Measurements from ENCODE around the gene CTIF. TPM values are rescaled to one million over a fixed set of nuclear protein-coding genes. Genes with fewer than 3 reads are reported as not detected.

The CTIF gene
- total RNA-seq, 2 donors from 2014 or later = 7.9 to 8.2 TPM

DNA sequence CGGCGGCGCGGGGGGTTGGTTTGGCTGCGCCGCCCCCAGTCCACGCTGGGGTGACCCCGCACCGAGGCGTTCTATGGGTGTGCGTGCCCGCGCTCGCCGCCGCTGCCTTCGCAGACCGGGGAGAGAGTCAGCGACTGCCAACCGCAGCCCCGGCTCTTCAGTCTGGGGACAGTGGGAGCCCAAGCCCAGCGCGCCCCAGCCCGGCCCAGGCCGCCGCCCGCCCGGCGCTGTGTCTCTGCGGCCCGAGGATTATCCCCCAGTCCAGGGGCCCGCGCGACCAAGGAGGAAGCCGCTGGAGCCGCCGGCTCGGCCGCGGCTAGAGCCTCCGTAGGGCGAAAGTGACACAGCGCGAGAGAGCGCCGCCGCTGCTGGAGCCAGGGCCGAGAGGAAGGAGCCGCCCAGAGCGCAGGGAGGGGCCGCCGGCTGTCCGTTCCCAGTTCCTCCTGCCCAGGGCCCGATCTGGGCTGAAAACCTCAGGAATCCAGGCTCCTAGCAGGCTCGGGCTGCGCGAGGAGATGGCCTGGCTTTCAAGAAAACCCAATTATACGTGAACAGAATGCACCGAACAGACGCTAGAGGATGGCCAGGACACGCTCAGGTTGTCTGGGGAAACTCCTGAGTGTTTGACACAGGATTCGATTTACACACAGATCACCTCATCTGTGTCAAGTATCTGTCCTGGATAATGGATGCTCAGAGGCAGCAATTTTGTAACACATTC is 2.4 kb downstream of the CTIF start:
- H3K4me3 Mint-ChIP-seq = peak overlapping the region; percentile 80
- H3K27ac Mint-ChIP-seq = no peak overlapping the region
- ATAC-seq (replicated peaks) = peak; percentile 32
- H3K36me3 Mint-ChIP-seq (ENCODE audit: low read depth) = no peaks in the 10 kb centered on the region
- H3K4me1 Mint-ChIP-seq = peaks cover 10% of the 10 kb centered on the region
- peaks cover 3% of the 10 kb centered on the region for H3K27me3 Mint-ChIP-seq
- no peaks in the 10 kb centered on the region for H3K9me3 Mint-ChIP-seq

DNA sequence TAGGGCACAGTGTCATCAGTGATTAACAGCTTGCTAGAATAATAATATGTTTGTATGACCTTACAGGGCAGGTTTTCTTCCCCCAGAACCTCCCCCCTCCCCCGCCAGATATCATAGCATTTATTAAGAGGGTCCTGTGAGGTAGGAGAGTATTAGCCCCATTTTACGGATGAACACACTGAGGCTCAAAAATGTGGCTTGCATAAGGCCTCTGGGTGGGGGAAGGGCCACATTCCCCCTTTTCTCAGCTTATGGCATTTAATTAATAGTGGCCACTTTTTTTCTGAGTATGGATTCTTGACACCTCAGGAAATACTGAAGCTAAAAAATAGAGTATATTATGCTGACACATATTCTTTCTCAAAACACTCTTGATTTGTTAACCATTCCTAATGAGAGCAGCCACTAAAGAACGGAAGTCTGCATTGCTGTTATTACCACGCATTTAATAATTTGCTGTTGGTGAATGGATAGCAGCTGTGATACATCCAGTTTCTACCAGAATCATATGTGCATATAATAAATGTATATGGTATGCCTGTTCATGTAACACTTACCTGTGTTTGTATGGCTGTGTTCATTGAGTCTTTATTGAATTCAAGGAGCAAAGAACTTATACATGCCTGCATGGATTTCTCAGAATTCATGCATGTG is 3.0 kb downstream of the CTIF start:
- ATAC-seq (replicated peaks) = no peak
- peaks cover 3% of the 10 kb centered on the region for H3K27me3 Mint-ChIP-seq
- H3K4me1 Mint-ChIP-seq = peaks cover 10% of the 10 kb centered on the region
- H3K9me3 Mint-ChIP-seq = no peaks in the 10 kb centered on the region
- H3K4me3 Mint-ChIP-seq = peak overlapping the region; percentile 80
- H3K36me3 Mint-ChIP-seq (ENCODE audit: low read depth) = no peaks in the 10 kb centered on the region
- no peak overlapping the region for H3K27ac Mint-ChIP-seq

DNA sequence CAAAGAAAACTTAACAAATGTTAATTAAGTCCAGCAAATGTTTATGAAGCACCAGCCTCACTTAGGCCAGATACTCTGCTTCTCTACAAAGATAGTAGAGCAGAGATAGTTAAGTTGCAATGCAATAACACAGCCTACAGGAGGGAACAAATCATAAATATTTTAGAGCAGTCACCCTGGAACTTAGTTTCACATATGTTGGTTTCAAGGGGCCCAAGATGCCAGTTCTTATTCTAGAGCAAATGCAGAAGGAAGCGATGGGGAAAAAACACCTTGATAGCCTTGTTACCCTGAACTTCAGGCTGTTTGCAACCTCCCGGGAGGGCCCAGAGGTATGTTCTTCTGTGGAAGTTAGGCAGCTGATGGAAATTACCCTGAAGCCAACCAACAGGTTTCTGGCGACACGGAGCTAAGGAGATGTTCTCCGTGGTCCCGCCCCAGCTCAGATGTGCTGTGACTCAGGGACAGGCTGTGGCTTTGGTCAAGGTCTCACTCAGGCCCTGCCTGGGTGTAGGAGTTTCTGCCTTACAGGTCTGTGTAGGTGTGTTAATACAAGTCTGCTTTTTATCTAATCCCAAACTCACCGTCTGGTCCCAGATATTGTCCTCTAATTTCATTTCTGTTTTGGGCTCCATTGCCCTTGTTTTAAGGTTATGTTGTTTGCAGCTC is 3.8 kb downstream of the CTIF start:
- H3K4me1 Mint-ChIP-seq = peaks cover 10% of the 10 kb centered on the region
- H3K4me3 Mint-ChIP-seq = no peak overlapping the region
- peaks cover 3% of the 10 kb centered on the region for H3K27me3 Mint-ChIP-seq
- no peaks in the 10 kb centered on the region for H3K9me3 Mint-ChIP-seq
- no peak overlapping the region for H3K27ac Mint-ChIP-seq
- H3K36me3 Mint-ChIP-seq (ENCODE audit: low read depth) = no peaks in the 10 kb centered on the region
- peak; percentile 33 for ATAC-seq (replicated peaks)

DNA sequence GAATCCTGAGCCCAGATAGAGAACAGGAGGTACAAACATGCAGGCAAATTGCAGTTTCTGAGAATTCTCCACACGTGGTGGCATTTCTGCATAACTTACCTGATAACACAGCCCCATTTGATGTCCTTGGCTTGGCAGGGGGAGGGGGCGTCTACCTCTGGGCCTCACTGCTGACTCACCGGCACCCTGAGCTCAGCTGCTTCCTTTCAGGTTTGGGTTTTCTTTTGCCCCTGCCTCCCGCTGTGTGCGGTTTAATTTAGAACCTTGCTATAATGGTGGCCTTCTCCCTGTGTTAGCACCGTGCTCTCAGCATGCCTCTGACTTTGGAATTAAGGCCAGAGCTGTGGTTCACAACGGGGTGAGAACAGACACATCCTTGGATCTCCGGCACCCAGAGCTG is 4.4 kb downstream of the CTIF start:
- no peak for ATAC-seq (replicated peaks)
- peaks cover 10% of the 10 kb centered on the region for H3K4me1 Mint-ChIP-seq
- peaks cover 3% of the 10 kb centered on the region for H3K27me3 Mint-ChIP-seq
- no peak overlapping the region for H3K27ac Mint-ChIP-seq
- H3K36me3 Mint-ChIP-seq (ENCODE audit: low read depth) = no peaks in the 10 kb centered on the region
- H3K9me3 Mint-ChIP-seq = no peaks in the 10 kb centered on the region
- H3K4me3 Mint-ChIP-seq = no peak overlapping the region

DNA sequence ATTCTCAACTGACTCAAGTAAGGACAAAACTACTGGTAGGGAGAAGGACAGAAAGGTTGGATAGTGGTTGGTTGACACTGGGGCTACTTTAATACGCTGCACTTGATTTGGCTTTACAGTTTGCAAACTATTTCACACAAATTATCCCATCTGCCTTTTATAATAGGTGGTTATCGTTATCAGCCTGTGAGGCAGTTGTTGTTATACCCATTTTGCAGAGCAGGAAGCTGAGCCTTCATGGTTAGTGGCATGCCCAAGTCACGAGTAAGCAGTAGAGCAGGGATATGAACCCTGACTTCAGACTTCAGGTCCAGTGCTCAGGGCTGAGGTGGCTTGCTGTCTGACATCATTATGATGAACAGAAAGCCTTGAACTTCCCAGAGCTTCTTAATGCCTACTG is 5.3 kb downstream of the CTIF start:
- no peak overlapping the region for H3K4me3 Mint-ChIP-seq
- ATAC-seq (replicated peaks) = no peak
- H3K9me3 Mint-ChIP-seq = no peaks in the 10 kb centered on the region
- H3K4me1 Mint-ChIP-seq = peaks cover 10% of the 10 kb centered on the region
- no peaks in the 10 kb centered on the region for H3K36me3 Mint-ChIP-seq (ENCODE audit: low read depth)
- no peak overlapping the region for H3K27ac Mint-ChIP-seq
- H3K27me3 Mint-ChIP-seq = peaks cover 3% of the 10 kb centered on the region

DNA sequence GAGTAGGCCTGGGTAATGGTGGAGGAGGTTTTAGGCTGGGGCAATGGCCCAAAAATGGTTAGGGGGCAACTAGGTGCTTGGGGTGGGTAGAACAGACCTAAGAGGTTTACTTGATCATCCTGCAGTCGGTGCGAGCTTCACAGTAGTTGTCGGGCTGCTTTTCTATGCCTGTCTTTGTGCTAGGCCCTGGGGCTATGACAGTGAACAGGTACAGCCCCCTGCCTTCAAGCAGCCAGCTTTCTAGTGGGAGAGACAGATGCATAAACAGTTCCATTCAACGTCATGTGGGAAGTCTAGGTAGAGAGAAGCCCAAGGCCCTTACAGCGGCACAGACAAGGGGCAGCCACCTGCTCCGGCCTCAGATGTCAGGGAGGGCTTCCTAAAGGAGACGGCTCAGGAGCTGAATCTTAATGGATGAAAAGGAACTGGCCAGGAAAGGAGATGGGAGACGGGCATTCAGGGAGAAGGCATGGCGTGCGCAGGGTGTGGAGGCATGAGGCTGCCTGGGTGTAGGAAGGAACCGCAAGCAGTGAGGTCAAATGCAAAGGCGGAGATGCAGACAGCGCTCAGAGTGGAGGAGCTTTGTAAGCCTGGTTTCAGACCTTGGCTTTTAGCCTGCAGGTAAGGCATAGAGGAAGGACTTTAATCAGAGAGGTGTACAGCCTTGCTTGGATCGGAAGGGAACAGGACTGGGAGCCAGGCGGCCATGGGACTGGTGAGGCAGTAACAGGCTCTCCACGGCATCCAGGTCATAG is 6.0 kb downstream of the CTIF start:
- H3K36me3 Mint-ChIP-seq (ENCODE audit: low read depth) = no peaks in the 10 kb centered on the region
- no peak overlapping the region for H3K4me3 Mint-ChIP-seq
- H3K27ac Mint-ChIP-seq = no peak overlapping the region
- no peak for ATAC-seq (replicated peaks)
- no peaks in the 10 kb centered on the region for H3K9me3 Mint-ChIP-seq
- peaks cover 3% of the 10 kb centered on the region for H3K27me3 Mint-ChIP-seq
- peaks cover 10% of the 10 kb centered on the region for H3K4me1 Mint-ChIP-seq

DNA sequence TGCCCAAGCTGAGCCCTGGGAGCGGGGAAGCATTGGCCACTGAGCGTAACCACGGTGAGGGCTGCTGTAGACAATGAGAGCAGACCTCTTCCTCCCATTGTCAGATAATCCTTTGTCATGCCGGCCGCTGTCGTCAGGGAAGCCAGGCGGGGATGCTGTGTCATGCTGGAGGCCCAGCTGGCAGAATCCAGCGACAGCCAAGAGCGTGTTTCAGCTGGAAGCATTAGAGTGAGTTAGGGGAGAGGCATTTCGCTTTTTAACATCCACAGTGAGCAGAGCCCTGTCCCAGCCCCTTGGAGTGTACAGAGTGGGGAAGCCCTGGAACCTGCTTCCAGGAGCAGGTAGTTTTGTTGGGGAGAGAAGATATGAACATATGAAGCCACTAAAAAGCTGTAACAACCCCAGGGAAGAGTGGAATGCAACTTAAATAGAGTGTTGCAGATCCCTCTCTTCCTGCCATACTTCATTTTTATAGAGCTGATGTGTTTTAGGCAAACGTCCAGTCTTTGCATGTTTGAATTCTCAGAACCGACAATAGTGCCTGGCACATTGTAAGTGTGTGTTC is 7.0 kb downstream of the CTIF start:
- H3K4me1 Mint-ChIP-seq = peaks cover 10% of the 10 kb centered on the region
- H3K4me3 Mint-ChIP-seq = no peak overlapping the region
- peaks cover 3% of the 10 kb centered on the region for H3K27me3 Mint-ChIP-seq
- H3K27ac Mint-ChIP-seq = no peak overlapping the region
- H3K36me3 Mint-ChIP-seq (ENCODE audit: low read depth) = no peaks in the 10 kb centered on the region
- H3K9me3 Mint-ChIP-seq = no peaks in the 10 kb centered on the region
- ATAC-seq (replicated peaks) = no peak

DNA sequence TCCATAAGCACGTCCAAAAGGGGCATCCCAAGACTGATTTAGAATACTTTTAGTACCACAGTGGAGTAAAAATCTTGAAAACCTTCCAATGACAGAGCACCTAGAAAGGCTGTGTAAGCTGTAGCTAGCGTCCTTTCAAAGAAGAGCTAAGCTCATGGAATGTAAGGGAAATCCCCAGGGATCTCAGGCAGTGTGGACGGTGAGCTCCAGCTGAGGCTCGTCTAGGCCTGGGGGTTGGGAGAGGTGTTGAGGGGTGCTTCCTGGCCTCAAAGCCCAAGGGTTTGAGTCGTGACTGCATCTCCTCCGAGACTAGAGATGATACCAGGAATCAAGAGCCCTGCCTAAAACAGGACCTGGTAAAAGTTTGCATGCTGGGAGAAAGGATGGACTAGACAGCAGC is 7.6 kb downstream of the CTIF start:
- no peak for ATAC-seq (replicated peaks)

DNA sequence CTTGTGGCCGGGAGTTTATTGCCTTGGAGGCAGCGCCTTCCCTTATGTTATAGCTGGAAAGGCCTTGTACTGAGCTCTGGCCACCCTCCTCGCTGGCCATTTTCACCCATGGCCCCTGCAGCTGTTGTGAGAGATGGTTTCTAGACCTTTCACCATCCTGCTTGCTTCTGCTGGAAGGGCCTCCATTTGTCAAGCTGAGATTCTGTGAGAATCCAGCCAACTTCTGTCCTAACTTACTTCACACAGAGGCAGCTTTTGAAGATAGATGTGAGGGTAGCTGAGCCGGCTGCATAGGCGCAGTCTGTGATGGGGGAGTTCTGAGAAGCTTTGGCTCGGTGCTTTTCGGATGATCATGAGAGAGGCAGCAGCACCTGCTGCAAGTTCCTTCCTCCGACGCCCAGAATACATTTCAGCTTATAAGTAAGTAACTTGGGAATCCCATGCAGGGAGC is 8.7 kb downstream of the CTIF start:
- H3K9me3 Mint-ChIP-seq = no peaks in the 10 kb centered on the region
- H3K4me3 Mint-ChIP-seq = no peak overlapping the region
- no peak for ATAC-seq (replicated peaks)
- no peak overlapping the region for H3K27ac Mint-ChIP-seq
- peaks cover 3% of the 10 kb centered on the region for H3K27me3 Mint-ChIP-seq
- H3K36me3 Mint-ChIP-seq (ENCODE audit: low read depth) = no peaks in the 10 kb centered on the region
- peaks cover 10% of the 10 kb centered on the region for H3K4me1 Mint-ChIP-seq

More for the DNA sequence above, 7.6 kb downstream of the CTIF start:
- H3K4me3 Mint-ChIP-seq = no peak overlapping the region
- H3K9me3 Mint-ChIP-seq = no peaks in the 10 kb centered on the region
- peaks cover 10% of the 10 kb centered on the region for H3K4me1 Mint-ChIP-seq
- no peaks in the 10 kb centered on the region for H3K36me3 Mint-ChIP-seq (ENCODE audit: low read depth)
- H3K27me3 Mint-ChIP-seq = peaks cover 3% of the 10 kb centered on the region
- no peak overlapping the region for H3K27ac Mint-ChIP-seq

DNA sequence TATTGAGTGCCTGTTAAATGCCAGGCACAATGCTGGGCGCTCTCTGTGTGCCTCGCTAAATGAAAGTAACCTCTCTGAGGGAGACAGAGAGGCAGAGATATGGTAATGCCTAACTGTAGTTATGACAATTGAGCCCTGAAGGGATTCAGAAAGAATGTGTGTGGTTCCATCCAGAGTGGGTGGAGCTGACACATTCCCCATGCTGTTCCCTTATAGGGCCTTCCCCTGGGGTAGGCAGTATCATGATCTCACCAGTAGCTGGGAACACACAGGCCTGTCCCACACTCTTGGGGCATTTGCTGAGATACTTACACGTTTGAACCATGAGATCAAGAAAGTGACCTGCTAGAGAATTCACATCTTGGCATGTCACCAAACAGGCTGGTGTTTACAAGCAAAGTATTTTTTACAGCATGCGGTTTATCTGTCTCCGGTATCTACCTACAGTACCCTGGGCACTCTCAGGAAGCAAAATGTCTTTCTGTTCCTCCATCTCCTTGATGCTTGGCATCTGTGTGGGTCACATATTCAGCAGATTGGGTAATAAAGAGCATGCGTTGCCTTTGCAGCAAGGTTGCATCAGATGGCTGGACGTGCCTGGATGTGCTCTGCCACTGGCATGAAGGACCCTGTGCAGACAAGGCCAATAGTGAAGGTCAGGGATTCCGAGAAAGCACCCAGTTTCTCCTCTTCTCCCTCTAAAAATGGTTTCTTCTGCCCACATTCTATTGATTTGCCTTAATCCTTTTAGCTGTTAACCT is 9.4 kb downstream of the CTIF start:
- H3K27me3 Mint-ChIP-seq = peaks cover 3% of the 10 kb centered on the region
- H3K36me3 Mint-ChIP-seq (ENCODE audit: low read depth) = no peaks in the 10 kb centered on the region
- ATAC-seq (replicated peaks) = peak; percentile 80
- no peaks in the 10 kb centered on the region for H3K9me3 Mint-ChIP-seq
- H3K4me1 Mint-ChIP-seq = peaks cover 5% of the 10 kb centered on the region
- no peak overlapping the region for H3K4me3 Mint-ChIP-seq
- H3K27ac Mint-ChIP-seq = no peak overlapping the region

DNA sequence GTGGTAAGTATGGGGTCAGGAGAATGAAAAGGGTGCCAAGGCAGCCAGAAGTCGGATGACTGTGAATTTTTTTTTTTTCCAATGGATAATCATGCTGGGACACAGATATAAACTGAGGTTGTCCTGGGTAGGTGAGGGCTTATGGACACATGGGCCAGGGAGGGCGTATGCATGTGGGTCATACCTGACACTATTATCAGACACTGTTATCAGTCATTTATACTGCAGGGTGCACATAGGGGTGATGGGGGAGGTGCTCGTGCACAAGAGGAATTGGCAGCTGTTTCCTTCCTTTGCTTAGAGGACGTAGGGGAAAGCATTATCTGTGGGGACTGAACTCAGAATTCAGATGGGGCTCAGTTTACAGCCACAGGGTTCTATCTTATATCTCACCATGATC is 10.1 kb downstream of the CTIF start:
- Mint-ChIP-seq H3K4me1 (peaks cover 1% of the 10 kb centered on the region), H3K27me3 (peaks cover 3% of the 10 kb centered on the region), H3K27ac (no peak overlapping the region), H3K9me3 (no peaks in the 10 kb centered on the region), H3K4me3 (no peak overlapping the region), H3K36me3 (ENCODE audit: low read depth) (no peaks in the 10 kb centered on the region)
- no peak for ATAC-seq (replicated peaks)

DNA sequence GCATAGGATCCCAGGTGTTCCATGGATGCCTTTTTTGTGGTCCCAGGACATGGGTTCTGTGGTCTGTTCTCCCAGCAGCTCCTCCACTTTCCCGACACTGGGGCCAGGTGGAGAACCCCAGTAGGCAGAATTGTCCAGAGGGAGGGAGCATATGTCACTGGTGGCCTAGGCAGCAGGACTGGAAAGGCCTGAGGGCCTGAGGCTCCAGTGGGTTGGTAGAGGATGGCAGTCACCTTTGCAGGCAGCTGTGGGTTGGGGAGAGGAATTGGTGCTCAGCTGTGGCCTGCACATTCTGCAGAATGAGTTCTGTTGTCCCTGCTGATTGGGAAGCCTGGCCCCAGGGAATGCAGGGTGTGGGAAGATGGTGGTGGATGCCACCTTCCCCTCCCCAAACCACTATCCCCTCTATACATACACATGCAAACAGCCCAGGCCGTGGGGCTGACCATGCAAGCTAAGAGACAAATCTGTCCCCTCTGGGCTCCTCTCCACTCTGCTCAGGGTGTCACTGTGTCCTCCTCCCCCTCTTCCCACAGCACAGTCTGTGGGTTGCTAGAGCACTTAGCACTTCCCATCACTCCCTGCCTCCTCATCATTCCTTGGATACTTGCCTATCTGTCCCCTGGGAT is 11.4 kb downstream of the CTIF start:
- no peak for ATAC-seq (replicated peaks)
- H3K9me3 Mint-ChIP-seq = no peaks in the 10 kb centered on the region
- no peaks in the 10 kb centered on the region for H3K27me3 Mint-ChIP-seq
- no peaks in the 10 kb centered on the region for H3K36me3 Mint-ChIP-seq (ENCODE audit: low read depth)
- no peaks in the 10 kb centered on the region for H3K4me1 Mint-ChIP-seq
- no peak overlapping the region for H3K4me3 Mint-ChIP-seq
- no peak overlapping the region for H3K27ac Mint-ChIP-seq

DNA sequence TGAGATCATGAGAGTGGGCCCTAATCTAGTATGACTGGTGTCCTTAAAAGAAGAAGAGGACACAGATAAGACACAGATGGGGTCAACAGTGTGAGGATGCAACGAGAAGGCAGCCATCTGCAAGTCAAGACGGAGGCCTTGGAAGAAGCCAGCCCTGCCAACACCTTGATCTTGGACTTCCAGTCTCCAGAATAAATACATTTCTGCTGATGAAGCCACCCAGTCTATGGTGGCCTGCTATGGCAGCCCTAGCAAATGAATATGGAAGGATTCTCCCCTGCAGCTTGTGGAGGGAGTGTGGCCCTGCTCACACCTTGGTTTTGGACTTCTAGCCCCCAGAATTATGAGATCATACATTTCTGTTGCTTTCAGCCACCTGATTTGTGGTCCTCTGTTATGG is 12.3 kb downstream of the CTIF start:
- no peaks in the 10 kb centered on the region for H3K9me3 Mint-ChIP-seq
- ATAC-seq (replicated peaks) = no peak
- no peaks in the 10 kb centered on the region for H3K36me3 Mint-ChIP-seq (ENCODE audit: low read depth)
- no peaks in the 10 kb centered on the region for H3K4me1 Mint-ChIP-seq
- no peak overlapping the region for H3K27ac Mint-ChIP-seq
- H3K4me3 Mint-ChIP-seq = no peak overlapping the region
- no peaks in the 10 kb centered on the region for H3K27me3 Mint-ChIP-seq
